ENCODE results near the gene GBF1.

DNA sequence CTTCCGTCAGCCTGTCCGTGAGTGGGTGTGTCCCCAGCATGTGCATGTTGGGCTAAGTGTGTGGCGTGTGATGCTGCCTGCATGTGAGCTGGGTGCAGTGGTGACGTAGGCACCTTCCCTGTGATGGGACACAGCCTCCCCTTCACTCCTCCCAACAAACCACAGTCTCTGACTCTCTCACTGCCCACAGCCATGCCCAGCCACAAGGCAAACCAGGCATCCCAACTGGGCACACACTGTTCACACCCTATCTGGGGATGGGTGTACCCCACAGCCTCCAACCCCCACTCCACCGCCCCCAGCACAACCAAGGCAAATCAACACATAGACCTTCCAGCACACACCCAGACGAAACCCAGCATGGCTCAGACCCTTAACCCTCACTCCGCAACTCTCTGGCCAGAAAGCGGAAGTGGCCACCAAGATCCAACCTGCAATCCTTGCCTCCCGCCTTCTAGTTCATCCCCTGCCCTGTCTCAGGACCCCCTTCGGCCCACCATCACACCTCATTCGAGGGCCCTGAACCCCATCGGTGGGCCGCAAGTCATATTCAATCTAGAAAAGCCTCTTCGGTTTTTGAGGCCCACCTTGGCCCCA, 162.9 kb downstream of the GBF1 start:
- TF ChIP-seq, protein P1, sequence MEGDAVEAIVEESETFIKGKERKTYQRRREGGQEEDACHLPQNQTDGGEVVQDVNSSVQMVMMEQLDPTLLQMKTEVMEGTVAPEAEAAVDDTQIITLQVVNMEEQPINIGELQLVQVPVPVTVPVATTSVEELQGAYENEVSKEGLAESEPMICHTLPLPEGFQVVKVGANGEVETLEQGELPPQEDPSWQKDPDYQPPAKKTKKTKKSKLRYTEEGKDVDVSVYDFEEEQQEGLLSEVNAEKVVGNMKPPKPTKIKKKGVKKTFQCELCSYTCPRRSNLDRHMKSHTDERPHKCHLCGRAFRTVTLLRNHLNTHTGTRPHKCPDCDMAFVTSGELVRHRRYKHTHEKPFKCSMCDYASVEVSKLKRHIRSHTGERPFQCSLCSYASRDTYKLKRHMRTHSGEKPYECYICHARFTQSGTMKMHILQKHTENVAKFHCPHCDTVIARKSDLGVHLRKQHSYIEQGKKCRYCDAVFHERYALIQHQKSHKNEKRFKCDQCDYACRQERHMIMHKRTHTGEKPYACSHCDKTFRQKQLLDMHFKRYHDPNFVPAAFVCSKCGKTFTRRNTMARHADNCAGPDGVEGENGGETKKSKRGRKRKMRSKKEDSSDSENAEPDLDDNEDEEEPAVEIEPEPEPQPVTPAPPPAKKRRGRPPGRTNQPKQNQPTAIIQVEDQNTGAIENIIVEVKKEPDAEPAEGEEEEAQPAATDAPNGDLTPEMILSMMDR (IDR thresholded peaks at IDR 0.05) = no peak
- no peak for TF ChIP-seq POLR2A (IDR thresholded peaks at IDR 0.05)

Data from Peyer's patch (tissue), 4 donors.